GM12878 (cell line): ENCODE data around the gene FGB. TPM values are rescaled to one million over a fixed set of nuclear protein-coding genes. Genes with fewer than 3 reads are reported as not detected.

Source experiments
- ATAC-seq: fragments of 200-7000 bp; cut with Tn5 transposase; 3 replicates; pipeline ENCODE4 v1.9.1; 2020; ENCODE audit warnings: mild to moderate bottlenecking, moderate library complexity
- Bru-seq: library from RNA; stranded (reverse); fragments of 400-500 nt; gene quantifications from one replicate; lab custom pipeline; 2021; lab: Mats Ljungman, UMichigan
- BruChase-seq, 2 experiments: library from RNA; stranded (reverse); fragments of 400-500 nt; gene quantifications; one replicate each; lab custom pipeline; 2021; lab: Mats Ljungman, UMichigan
- BruUV-seq: library from RNA; stranded (reverse); fragments of 400-500 nt; replicated peaks from 2 replicates; lab custom pipeline; 2021; lab: Mats Ljungman, UMichigan
- CTCF ChIA-PET: fragments of 300-600 bp; sonication (Branson Sonifier 250); formaldehyde crosslinking; extraction: SDS; loops from one replicate; lab custom pipeline; 2021; ENCODE audit warnings: inconsistent platforms; lab: Yijun Ruan, JAX
- POLR2A ChIA-PET: fragments of 350-600 bp; formaldehyde crosslinking; extraction: SDS; loops from one replicate; lab custom pipeline; 2021; ENCODE audit warnings: inconsistent platforms; lab: Charles Lee
- RAD21 ChIA-PET: fragments of 300-600 bp; sonication (Branson Sonifier 250); formaldehyde crosslinking; loops from one replicate; lab custom pipeline; 2023; ENCODE audit warnings: antibody characterized with exemption; ENCODE audit not compliant: unreplicated experiment; lab: Charles Lee
- SMC1A ChIA-PET: fragments of 300-600 bp; sonication (Branson Sonifier 250); formaldehyde crosslinking; loops from one replicate; lab custom pipeline; 2023; ENCODE audit not compliant: unreplicated experiment, uncharacterized antibody; lab: Charles Lee
- DNase-seq: peaks from one replicate; pipeline ENCODE4 v3.0.0-alpha.2; 2011; ENCODE audit warnings: low read depth, low spot score
- FAIRE-seq: peaks from 3 replicates; lab custom pipeline; 2011; peaks lifted over from hg19 to GRCh38; lab: Jason Lieb, UNC
- H2AFZ ChIP-seq: 2 replicates; pipeline ENCODE4 v1.6.0; 2011; ENCODE audit warnings: low read depth, low read length, control low read depth; ENCODE audit not compliant: control insufficient read depth
- H3K27ac ChIP-seq: 2 replicates; pipeline ENCODE4 v1.5.1; 2011; ENCODE audit warnings: control low read depth; ENCODE audit not compliant: control insufficient read depth, insufficient read depth
- H3K27me3 ChIP-seq, 2 experiments: replicated peaks in 1 of 2; 2 replicates each; pipeline versions ENCODE4 v1.6.0 to v1.6.1; 2011; ENCODE audit warnings: low read length in 1 of 2; ENCODE audit not compliant: control insufficient read depth in 2 of 2, insufficient read depth in 2 of 2
- H3K36me3 ChIP-seq, 2 experiments: 2 replicates each; pipeline ENCODE4 v1.5.1; 2011; ENCODE audit warnings: low read length in 1 of 2; ENCODE audit not compliant: control insufficient read depth in 2 of 2, insufficient read depth in 2 of 2
- H3K4me1 ChIP-seq: 2 replicates; pipeline ENCODE4 v1.6.1; 2011; ENCODE audit warnings: mild to moderate bottlenecking, low read length, moderate library complexity, mixed read lengths; ENCODE audit not compliant: control insufficient read depth, insufficient read depth
- H3K4me2 ChIP-seq: 2 replicates; pipeline ENCODE4 v1.6.0; 2011; ENCODE audit warnings: control low read depth; ENCODE audit not compliant: control insufficient read depth, insufficient read depth
- H3K4me3 ChIP-seq: fragments of 200-600 bp; sonication (generic); 2 replicates; pipeline ENCODE4 v1.5.1; 2016
- H3K79me2 ChIP-seq: 2 replicates; pipeline ENCODE4 v1.6.0; 2011; ENCODE audit warnings: low read length; ENCODE audit not compliant: control insufficient read depth, insufficient read depth
- H3K9ac ChIP-seq: 2 replicates; pipeline ENCODE4 v1.8.0; 2011; ENCODE audit warnings: low read length, control low read depth, mixed read lengths; ENCODE audit not compliant: control insufficient read depth, insufficient read depth
- H3K9me3 ChIP-seq: replicated peaks from 3 replicates; pipeline ENCODE4 v1.5.1; 2011; ENCODE audit warnings: mild to moderate bottlenecking, low read length; ENCODE audit not compliant: control insufficient read depth, insufficient read depth
- H4K20me1 ChIP-seq: 2 replicates; pipeline ENCODE4 v1.6.0; 2011; ENCODE audit not compliant: control insufficient read depth, insufficient read depth
- ELK1 ChIP-seq: IDR thresholded peaks from 2 replicates; pipeline ENCODE4 v1.6.1; 2012; ENCODE audit warnings: low read depth, low read length, improper control_type of control experiment
- EZH2 ChIP-seq: IDR thresholded peaks from 2 replicates; pipeline ENCODE4 v1.6.1; 2012; ENCODE audit warnings: low read depth, mild to moderate bottlenecking, control low read depth, inconsistent platforms, low read length, borderline replicate concordance; ENCODE audit not compliant: control insufficient read depth
- FOS ChIP-seq: IDR thresholded peaks from 3 replicates; pipeline ENCODE4 v1.6.1; 2011; ENCODE audit warnings: borderline replicate concordance; ENCODE audit not compliant: insufficient read length; ENCODE audit errors: extremely low read depth
- GATAD2B ChIP-seq: fragments of 450-650 bp; conservative IDR thresholded peaks from 2 replicates; pipeline ENCODE4 v1.6.1; 2017; ENCODE audit warnings: low read depth, mild to moderate bottlenecking, moderate library complexity
- HCFC1 ChIP-seq: fragments of 150-350 bp; IDR thresholded peaks from 2 replicates; pipeline ENCODE4 v1.6.1; 2014; ENCODE audit warnings: low read length
- HDGF ChIP-seq: fragments of 450-650 bp; IDR thresholded peaks from 2 replicates; pipeline ENCODE4 v1.6.1; 2016; ENCODE audit warnings: antibody characterized with exemption
- IRF4 ChIP-seq: IDR thresholded peaks from 2 replicates; pipeline ENCODE4 v1.6.1; 2011; ENCODE audit warnings: low read depth, low read length
- POLR2AphosphoS5 ChIP-seq: IDR thresholded peaks from 2 replicates; pipeline ENCODE4 v1.6.1; 2011; ENCODE audit warnings: mild to moderate bottlenecking, low read length, inconsistent platforms
- RB1 ChIP-seq: fragments of 450-650 bp; formaldehyde crosslinking; IDR thresholded peaks from 2 replicates; pipeline ENCODE4 v1.6.1; 2017; ENCODE audit warnings: mild to moderate bottlenecking, borderline replicate concordance
- RCOR1 ChIP-seq: conservative IDR thresholded peaks from 2 replicates; pipeline ENCODE4 v1.6.1; 2012; ENCODE audit warnings: low read depth, low read length, improper control_type of control experiment
- SREBF1 ChIP-seq: IDR thresholded peaks from 2 replicates; pipeline ENCODE4 v1.6.1; 2012; ENCODE audit warnings: mild to moderate bottlenecking, low read length
- SREBF2 ChIP-seq: IDR thresholded peaks from 2 replicates; pipeline ENCODE4 v1.6.1; 2012; ENCODE audit warnings: mild to moderate bottlenecking, low read length
- TCF12 ChIP-seq: IDR thresholded peaks from 2 replicates; pipeline ENCODE4 v1.6.1; 2011; ENCODE audit warnings: low read depth, mild to moderate bottlenecking, low read length
- WRNIP1 ChIP-seq: IDR thresholded peaks from 2 replicates; pipeline ENCODE4 v1.6.1; 2011; ENCODE audit warnings: low read depth, low read length, improper control_type of control experiment, borderline replicate concordance
- YY1 ChIP-seq: IDR thresholded peaks from 2 replicates; pipeline ENCODE4 v1.6.1; 2011; ENCODE audit warnings: low read depth, mild to moderate bottlenecking, low read length
- WGBS: methylation state at CpG from one replicate; pipeline ENCODE4 v1.1.6; 2016; ENCODE audit warnings: low lambda C conversion rate; ENCODE audit not compliant: insufficient replicate concordance, insufficient coverage; ENCODE audit errors: missing lambda C conversion rate; 5-methylcytosine and 5-hydroxymethylcytosine counted together
- in situ Hi-C: fragments of 300-500 bp; cut with MboI; formaldehyde crosslinking; loops from 9 replicates; pipeline ENCODE4 v1.14.3; 2018; ENCODE audit warnings: mixed read lengths
- intact Hi-C: fragments of 100-400 bp; cut with micrococcal nuclease; formaldehyde crosslinking; loops from one replicate; pipeline ENCODE4 v1.14.2; 2022; ENCODE audit not compliant: unreplicated experiment
- long read RNA-seq, 2 experiments: library from polyadenylated mRNA; unstranded; transcript quantifications; one replicate each; pipeline ENCODE4 v2.0.0, GENCODE V29; 2019 to 2020
- polyA minus RNA-seq, 3 experiments: library from RNA; depleted of rRNA, polyadenylated mRNA; stranded (reverse); fragments of >200 nt; gene quantifications; 2 replicates each; pipeline ENCODE4 v1.2.3, GENCODE V29; 2011
- polyA plus RNA-seq, 11 experiments: library from polyadenylated mRNA; depleted of rRNA in 4 of 11; unstranded in 6 of 11; stranded (reverse) in 5 of 11; fragments of >200 nt; fragmentation: Nextera tagmentation in 4 of 11; fragmentation: Illumina TruSeq in 1 of 11; extraction: Ambion mirVana in 4 of 11; extraction: Trizol in 1 of 11; gene quantifications; 1 replicate in 1 of 11; 2 replicates in 10 of 11; pipeline versions ENCODE4 v1.2.1 to v1.2.3, GENCODE V29; 2011 to 2016; ENCODE audit warnings: inconsistent platforms in 2 of 11, missing spikeins in 2 of 11, low read depth in 1 of 11
- total RNA-seq, 4 experiments: library from RNA; depleted of rRNA in 3 of 4; stranded (reverse); fragments of >200 nt in 3 of 4; fragmentation: Illumina TruSeq in 1 of 4; extraction: Trizol in 1 of 4; gene quantifications; 2 replicates each; pipeline versions ENCODE4 v1.2.1 to v1.2.3, GENCODE V29; 2013 to 2021
- TF ChIP-seq, protein P1 (sequence below): IDR thresholded peaks from 2 replicates; pipeline ENCODE4 v1.6.1; 2011; ENCODE audit warnings: low read depth, mild to moderate bottlenecking, low read length, moderate library complexity, borderline replicate concordance; ENCODE audit errors: extremely low read depth
- TF ChIP-seq, protein P2 (sequence below): IDR thresholded peaks from 2 replicates; pipeline ENCODE4 v1.6.1; 2012; ENCODE audit warnings: low read depth, low read length, improper control_type of control experiment
- TF ChIP-seq, protein P3 (sequence below): fragments of 450-650 bp; IDR thresholded peaks from 2 replicates; pipeline ENCODE4 v1.6.1; 2018; ENCODE audit warnings: borderline replicate concordance, mild to moderate bottlenecking; ENCODE audit not compliant: partially characterized antibody

FGB gene
- total RNA-seq (2013; cell fraction: nucleolus; rRNA removed), result not detected in 2 replicates
- not detected in 2 replicates for total RNA-seq (2014; rRNA removed)
- not detected in 2 replicates for total RNA-seq (2014; rRNA removed; fragmentation: Illumina TruSeq; extraction: Trizol)
- 2.0 and 2.7 TPM in 2 replicates for total RNA-seq (2021)
- polyA plus RNA-seq (2011; ENCODE audit: low read depth), result not detected
- not detected in 2 replicates for polyA plus RNA-seq (2011; rRNA removed)
- polyA plus RNA-seq (2011; cell fraction: cytosol; rRNA removed), result not detected in 2 replicates
- not detected in 2 replicates for polyA plus RNA-seq (2011; cell fraction: nucleus; rRNA removed)
- not detected in 2 replicates for polyA plus RNA-seq (2012)
- 0.04 TPM in 1 of 2 replicates, not detected in the other for polyA plus RNA-seq (2014; fragmentation: Illumina TruSeq; extraction: Trizol)
- polyA plus RNA-seq (2014; fragmentation: Nextera tagmentation; extraction: Ambion mirVana), result not detected
- polyA plus RNA-seq (2014; rRNA removed), result not detected in 2 replicates
- polyA plus RNA-seq (2016; fragmentation: Nextera tagmentation; extraction: Ambion mirVana), result not detected
- not detected in 2 replicates for polyA minus RNA-seq (2011; rRNA and poly(A)+ RNA removed)
- not detected in 2 replicates for polyA minus RNA-seq (2011; cell fraction: cytosol; rRNA and poly(A)+ RNA removed)
- polyA minus RNA-seq (2011; cell fraction: nucleus; rRNA and poly(A)+ RNA removed), result not detected in 2 replicates
- Bru-seq, nascent RNA, result percentile 17 among the genes with signal in this experiment
- percentile 14 among the genes with signal in this experiment for BruChase-seq, experiment 1, labeled RNA remaining after a 6-hour chase
- BruChase-seq, experiment 2, labeled RNA remaining after a 2-hour chase, result percentile 14 among the genes with signal in this experiment
- long read RNA-seq, experiment 1, result 0 reads
- long read RNA-seq, experiment 2, result 0 reads

- Histone ChIP-seq H2AFZ (no peak within 1 kb of the TSS), H4K20me1 (no peaks in the 10 kb centered on the region), H3K9me3 (no peaks in the 10 kb centered on the region), H3K27me3 (no peaks in the 10 kb centered on the region; a peak in 1 of 4 replicates), H3K4me1 (no peaks in the 10 kb centered on the region), H3K36me3 (no peaks in the 10 kb centered on the region), H3K27ac (no peak within 1 kb of the TSS), H3K4me2 (no peak within 1 kb of the TSS), H3K79me2 (no peaks in the 10 kb centered on the region), H3K4me3 (no peak within 1 kb of the TSS), H3K9ac (no peak within 1 kb of the TSS)
- RAD21 ChIA-PET, result interaction anchor here (0.9 to 2.0 kb wide), 4 partner anchors 12 to 57 kb away, joined by 3 to 15 read pairs (median 4); partner anchors contain the start of gene PLRG1
- POLR2A ChIA-PET, result no interaction called here
- DNase-seq (no peak), ATAC-seq (no peak), FAIRE-seq (no peak)
- intact Hi-C loops (no loop called here), in situ Hi-C loops (no loop called here)
- 19% methylated on average over 2 of the region's 2 CpGs for WGBS
- CTCF ChIA-PET, result interaction anchor here (0.7 to 18.3 kb wide), 5 partner anchors 9 to 798 kb away, joined by 3 to 796 read pairs (median 4); partner anchors contain the start of gene FGG
- SMC1A ChIA-PET, result interaction anchor here (1.0 to 6.1 kb wide), 3 partner anchors 10 to 58 kb away, joined by 3 to 112 read pairs (median 3); no protein-coding TSS in a partner anchor
- no TSS peak for BruUV-seq
- TF ChIP-seq IRF4 (no peak), TCF12 (no peak), WRNIP1 (no peak), POLR2AphosphoS5 (no peak), FOS (no peak), RCOR1 (no peak), SREBF2 (no peak), YY1 (no peak), GATAD2B (no peak), HCFC1 (no peak), EZH2 (no peak), RB1 (no peak), ELK1 (no peak), HDGF (no peak), SREBF1 (no peak)
- TF ChIP-seq, protein P1, sequence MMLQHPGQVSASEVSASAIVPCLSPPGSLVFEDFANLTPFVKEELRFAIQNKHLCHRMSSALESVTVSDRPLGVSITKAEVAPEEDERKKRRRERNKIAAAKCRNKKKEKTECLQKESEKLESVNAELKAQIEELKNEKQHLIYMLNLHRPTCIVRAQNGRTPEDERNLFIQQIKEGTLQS, result no peak
- TF ChIP-seq, protein P2, sequence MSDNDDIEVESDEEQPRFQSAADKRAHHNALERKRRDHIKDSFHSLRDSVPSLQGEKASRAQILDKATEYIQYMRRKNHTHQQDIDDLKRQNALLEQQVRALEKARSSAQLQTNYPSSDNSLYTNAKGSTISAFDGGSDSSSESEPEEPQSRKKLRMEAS, result no peak
- TF ChIP-seq, protein P3, sequence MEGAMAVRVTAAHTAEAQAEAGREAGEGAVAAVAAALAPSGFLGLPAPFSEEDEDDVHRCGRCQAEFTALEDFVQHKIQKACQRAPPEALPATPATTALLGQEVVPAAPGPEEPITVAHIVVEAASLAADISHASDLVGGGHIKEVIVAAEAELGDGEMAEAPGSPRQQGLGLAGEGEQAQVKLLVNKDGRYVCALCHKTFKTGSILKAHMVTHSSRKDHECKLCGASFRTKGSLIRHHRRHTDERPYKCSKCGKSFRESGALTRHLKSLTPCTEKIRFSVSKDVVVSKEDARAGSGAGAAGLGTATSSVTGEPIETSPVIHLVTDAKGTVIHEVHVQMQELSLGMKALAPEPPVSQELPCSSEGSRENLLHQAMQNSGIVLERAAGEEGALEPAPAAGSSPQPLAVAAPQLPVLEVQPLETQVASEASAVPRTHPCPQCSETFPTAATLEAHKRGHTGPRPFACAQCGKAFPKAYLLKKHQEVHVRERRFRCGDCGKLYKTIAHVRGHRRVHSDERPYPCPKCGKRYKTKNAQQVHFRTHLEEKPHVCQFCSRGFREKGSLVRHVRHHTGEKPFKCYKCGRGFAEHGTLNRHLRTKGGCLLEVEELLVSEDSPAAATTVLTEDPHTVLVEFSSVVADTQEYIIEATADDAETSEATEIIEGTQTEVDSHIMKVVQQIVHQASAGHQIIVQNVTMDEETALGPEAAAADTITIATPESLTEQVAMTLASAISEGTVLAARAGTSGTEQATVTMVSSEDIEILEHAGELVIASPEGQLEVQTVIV, result no peak
Observed at GRCh38 chr4:154562697-154563254, at the start of gene FGB. Gene FGB, plus strand, starts transcription at chr4:154563011. Its CDS starts 8 bp downstream, at chr4:154563019.
